NOMO-1 treated with DMSO at 0.1 percent for 48 hours (cell line): ENCODE data around the gene SCN2B.
A peak's percentile ranks its signal among the peaks of the same experiment; 100 is the strongest.

Experiments used
- DNase-seq: peaks from one replicate; lab custom pipeline; 2025; ENCODE audit not compliant: unreplicated experiment; lab: John Stamatoyannopoulos, UW

The SCN2B gene

DNA sequence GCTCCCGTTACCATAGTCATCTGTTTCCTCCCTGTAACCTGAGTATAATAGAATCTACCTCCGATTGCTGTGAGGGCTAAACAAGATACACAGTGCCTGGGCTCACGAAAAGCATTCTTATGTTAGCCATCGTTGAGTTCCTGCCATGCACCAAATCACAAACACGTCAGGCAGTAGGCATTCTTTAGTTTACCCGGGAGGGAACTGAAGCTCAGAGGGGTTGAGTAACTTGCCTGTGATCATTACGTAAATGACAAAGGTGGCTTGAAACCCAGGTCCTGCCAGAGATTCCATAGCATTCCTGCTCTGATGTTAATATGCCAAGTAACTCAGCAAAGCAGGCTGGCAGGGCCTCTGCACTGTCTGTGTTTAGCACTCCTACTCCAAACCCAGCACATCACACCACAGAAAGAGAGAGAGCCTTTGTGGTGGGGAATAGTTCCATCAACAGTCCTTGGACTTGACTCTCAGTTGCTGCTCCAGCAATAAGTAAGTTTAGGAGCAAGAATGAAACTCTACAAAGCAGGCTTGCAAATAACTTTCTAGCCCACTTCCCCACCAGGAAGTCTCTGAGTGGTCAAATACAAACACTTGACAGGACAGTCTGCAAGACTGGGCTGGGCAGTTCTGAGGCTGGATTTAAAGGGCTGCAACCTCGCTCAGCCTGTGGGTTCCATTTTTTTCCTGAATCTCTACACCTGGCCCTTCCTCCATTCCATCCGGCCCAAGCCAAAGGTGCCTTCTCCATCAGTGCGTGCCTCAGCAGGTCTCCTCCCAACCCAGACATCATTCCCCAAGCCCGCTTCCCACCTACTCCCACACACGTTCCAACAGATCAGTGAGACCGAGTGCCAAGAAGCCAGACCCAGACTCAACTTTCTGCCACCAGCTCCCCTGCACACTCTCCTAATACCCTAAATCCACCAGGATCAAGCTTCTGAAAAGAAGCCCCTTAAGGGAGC lies 1.1 kb downstream of the SCN2B start:
- no peak for DNase-seq

DNA sequence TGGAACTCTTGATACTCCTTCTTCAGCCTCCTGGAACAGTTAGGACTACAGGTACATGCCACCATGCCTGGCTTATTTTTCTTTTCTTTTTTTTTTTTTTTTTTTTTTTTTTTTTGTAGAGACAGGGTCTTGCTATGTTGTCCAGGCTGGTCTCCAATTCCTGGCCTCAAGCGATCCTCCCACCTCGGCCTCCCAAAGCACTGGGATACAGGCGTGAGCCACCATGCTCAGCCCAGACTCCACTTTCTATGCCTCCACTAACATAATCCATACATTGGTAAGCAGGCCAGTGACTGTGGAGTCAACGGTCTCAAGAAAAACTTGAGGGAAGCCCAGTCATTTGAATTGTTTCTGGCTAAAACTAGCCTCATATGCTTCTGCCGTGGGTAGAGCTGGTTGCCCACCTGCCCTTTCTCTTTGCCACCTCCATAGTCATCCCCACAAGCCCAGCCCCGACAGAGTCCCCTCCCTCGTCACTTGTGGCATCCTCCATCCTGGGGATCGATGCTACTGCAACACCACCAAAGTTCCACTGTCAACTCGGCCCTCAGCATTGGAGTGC lies 2.4 kb downstream of the SCN2B start:
- no peak for DNase-seq

DNA sequence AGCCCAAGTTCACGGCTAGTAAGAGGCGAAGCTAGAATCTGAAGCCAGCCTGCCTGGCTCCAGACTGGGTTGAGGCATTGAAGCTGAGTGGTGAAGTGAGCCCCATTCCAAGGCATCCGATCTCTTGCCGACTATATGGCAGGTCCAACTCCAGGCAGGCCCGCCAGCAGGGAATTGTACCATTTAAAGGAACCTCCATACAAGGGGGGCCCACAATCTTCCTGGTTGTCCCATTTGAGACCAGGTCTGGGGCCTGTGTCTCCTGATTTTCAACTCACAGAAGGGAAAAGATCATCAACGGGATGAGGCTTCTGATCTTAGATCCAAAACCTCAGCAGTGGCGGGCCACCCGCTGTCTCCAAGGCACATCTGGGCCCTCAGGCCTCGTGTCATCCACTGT lies 4.1 kb downstream of the SCN2B start:
- no peak for DNase-seq

DNA sequence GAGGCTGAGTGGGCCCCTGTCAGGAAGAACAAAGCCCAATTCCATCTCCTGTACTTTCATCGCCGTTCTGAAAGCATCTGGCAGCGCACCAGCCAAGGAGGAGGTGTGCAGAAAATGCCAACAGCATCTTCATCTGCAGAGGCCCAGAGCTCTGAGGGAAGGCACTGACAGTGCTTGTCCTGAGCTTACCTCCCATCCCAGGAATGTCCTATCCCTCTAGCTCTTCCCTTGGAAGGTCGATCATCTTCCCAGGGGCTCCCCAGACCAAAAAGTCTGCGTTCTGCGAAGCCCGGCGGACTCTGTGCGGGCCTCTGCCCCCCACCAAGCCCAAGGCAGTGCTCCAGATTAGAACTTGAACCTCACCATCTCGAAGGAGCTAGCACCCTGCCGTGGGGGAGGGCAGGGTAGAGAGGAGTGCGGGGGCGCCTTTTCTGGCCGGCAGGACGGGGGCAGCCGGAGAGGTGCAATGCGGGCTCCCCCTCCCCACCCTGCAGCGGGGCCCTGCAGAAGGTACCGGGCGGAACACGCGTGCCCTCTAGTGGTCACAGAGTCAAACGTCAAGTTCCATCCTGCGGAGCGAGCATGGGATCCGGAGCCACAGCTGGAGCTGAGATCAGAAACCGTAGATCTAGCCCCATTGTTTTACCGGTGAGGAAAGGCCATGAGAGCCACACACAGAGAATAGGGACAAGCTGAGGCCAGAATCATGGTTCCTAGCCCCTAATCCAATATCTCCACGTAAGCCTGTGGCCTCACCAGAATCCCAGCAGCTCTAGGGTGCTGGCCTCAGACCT lies 5.0 kb downstream of the SCN2B start:
- DNase-seq: peak; percentile 57

DNA sequence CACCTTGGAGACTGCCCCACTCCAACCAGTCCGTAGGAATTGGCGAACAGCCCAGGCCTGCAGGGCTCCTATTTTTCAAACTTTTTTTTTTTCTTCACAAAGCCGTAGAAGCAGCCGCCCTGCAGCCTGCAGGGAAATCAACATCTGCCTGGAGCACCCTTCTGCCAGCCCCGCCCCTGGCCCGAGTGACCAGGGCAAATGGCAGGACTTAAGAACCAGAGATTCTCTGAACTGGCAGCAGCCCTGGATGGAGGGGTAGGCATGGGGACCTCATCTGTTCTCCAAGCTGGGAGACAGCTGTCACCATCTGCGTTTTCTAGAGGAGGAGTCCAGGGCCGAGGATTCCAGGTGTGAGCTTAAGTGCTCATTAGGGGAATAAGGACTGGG lies 5.6 kb downstream of the SCN2B start:
- DNase-seq: no peak

DNA sequence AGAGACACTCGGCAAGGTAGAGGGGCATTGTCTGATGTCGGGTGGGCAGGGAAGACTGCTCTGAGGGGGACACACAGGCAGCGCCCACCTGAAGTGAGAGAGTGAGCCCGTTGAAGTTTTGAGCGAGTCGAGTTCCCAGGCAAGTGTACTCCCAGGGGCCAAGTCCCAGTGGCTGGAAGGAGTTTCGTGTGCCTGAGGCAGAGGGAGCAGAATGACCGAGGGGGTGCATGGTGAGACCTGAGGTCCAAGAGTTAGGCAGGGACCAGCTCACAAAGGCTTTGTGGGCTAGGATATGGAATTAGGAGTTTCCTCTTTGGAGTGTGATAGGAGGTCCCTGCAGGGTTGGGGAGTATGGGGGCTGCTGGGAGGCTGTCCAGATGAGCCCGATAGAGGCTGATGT lies 6.2 kb downstream of the SCN2B start:
- no peak for DNase-seq

DNA sequence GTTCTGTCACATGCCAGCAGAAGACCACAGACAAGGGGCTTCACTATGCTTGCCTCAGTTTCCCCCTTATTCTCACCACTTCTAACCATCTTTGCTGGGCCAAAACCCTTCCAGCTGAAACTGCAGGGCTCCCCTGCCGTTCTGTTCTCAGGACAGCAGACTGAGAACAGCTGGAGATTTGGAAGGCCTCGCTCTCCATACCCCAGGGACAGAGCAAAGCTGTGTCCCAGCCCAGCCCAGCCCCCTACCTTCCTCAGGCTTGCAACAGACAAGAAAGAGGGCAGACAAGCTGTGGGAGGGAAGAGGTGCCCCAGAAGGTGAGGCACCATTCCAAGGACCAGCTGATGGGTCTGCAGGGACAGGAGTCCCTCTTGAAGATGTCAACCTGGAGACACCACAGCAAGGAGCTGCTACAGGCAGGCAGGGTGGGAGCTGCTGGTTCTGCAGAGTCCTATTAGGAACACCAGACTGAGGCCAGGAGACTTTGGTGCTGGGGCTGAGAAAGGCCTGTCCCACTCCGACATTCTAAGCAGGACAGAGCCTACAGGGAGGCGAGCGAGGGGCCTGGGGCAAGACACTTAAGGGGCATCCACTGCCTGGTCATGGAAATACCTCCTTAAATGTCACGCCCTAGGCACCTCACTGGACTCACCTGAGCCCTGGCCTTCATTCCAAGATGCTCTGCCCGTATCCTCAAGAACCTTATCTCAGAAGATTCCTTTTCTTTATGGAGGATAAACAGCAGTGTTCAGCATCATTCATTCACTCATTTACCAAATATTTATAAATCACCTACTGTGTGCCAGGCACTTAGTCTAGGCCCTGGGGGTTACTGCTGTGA lies 6.9 kb downstream of the SCN2B start:
- no peak for DNase-seq

DNA sequence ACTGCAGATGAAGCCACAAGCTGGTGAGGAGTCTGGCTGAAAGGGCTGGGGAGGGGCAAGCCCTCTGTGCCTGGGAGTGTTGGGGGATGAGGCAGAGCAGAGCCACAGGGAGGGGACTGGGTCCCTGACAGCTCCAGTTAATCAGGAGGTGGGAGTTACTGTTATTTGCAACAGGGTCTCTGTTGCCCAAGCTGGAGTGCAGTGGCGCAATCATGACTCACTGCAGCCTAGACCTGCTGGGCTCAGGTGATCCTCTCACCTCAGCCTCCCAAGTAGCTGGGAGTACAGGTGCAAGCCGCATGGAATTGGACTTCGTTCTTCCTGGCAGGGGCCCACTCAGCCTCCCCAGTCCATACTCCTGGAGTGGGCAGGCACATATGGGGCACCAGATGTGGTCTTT lies 7.7 kb downstream of the SCN2B start:
- no peak for DNase-seq

DNA sequence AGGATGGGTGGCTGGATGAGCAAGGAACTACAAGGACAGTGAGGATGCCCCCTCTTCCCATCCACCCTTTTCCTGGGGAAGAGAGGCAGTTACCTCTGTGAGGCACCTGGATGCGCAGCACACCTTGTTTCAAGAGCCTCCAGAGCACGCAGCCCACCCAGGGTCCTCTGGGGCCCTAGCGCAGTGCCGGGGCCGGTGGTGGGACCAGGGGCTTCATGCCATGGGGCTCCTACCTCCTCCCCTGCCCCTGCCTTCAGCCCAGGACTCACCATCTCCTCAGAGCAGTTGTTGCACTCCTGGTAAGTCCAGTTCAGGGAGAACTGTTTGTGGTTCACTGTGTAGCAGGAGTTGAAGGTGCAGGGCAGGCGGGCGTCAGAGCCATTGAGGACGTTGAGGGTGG lies 8.1 kb downstream of the SCN2B start:
- DNase-seq: no peak

DNA sequence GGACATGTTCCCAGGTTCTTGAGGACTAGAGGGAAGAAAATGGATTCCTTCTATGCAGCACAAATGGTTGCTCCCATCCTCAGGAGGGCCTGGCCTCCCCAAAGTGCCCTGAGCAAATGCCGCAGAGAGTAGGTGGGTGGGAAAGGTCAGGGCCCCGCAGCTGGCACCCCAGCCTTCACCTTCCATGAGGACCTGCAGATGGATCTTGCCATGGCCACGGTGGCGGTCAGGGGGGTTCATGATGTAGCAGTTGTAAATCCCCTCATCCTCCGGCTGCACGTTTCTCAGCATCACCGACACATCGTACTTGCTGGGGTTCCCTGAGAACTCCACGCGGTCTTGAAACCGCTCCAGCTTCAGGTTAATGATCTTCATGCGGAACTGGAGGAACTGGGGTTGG lies 8.5 kb downstream of the SCN2B start:
- no peak for DNase-seq

DNA sequence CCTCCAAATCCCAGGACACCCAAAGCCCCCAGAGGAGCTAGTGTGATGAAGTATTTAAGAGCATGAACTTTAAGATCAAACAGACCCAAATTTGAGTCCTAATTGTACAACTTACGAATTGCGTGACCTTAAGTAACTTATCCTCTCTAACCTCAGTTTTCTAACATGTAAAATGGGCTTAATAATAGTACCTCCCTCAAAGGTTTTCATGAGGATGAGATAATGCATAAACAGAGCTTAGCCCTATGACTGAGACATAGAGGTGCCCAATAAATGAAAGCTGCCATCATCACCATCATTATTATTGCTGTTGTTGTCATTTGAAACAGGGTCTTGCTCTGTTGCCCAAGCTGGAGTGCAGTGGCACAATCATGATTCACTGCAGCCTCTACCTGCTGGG lies 9.2 kb downstream of the SCN2B start:
- no peak for DNase-seq

DNA sequence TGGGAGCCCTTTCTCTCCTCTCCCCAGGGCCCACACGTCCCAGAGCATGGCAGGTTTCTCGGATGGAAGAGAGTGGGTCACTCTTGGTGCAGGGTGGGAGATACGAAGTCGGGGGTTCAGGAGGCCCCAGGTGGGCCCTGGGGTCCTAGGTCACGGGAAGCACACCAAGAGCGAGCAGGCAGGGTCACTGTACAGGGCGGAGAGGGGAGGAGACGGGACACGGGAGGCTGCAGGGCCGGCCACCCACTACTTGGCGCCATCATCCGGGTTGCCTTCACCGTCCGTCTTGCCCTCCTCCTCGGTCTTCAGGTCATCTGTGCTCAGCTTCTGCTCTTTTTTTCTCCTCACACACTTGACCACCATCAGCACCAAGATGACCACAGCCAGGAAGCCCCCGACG lies 9.8 kb downstream of the SCN2B start:
- DNase-seq: no peak

DNA sequence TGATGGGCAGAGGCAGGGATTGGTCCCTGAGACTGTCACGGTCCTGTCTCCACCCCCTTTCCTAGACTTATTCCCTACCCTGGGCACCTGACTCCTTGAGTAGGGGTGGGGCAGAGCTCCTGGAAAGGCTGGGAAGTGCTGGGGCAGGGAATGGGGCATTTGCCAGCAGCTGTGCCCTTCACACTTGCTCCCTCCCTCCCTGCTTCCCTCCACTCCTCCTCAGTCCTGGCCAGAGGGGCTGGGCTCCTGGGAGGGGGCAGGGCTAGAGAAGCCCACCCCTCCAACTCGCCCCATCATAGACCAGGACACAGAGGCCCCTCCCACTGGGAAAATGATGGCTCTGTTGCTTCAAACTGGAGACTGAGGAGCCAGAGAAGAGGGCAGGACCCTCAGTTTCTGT lies 11.6 kb downstream of the SCN2B start:
- no peak for DNase-seq

DNA sequence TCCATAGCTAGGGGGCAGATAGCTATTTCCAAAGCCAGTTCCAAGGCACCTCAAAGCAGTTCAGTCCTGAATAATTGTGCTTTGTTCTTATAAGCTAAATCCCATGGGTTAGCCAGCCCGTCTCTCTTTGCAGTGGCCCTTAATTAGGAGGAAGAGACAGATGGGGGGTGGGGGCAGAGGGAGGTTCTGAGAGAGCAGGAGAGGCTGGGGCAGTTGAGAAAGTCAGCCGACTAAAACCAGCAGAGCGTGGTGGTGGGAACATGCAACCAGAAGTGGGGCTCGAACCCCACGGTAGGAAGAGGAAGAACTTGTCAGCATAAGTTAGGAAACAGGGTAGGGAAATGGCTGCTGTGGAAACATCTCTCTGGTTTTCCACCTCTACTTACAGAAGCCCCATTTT lies 12.9 kb downstream of the SCN2B start:
- no peak for DNase-seq

DNA sequence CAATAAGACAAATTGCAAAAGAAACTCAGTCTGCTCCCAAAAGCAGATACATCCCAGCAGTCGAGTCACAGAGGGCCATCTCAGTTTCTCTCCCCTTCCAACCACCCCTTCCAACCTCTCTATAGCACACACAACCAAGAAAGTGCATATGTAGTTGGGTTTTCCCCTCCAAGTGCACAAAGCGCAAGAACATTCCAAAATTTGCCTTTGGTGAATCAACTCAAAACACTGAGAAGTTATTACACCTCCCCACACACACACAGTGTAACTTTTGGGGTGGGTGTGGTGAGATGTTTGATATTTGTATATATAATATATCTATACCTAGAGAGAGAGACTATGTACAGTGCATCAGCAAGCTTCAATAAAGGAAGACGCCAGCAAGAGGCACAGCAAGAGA lies 13.6 kb downstream of the SCN2B start:
- no peak for DNase-seq

DNA sequence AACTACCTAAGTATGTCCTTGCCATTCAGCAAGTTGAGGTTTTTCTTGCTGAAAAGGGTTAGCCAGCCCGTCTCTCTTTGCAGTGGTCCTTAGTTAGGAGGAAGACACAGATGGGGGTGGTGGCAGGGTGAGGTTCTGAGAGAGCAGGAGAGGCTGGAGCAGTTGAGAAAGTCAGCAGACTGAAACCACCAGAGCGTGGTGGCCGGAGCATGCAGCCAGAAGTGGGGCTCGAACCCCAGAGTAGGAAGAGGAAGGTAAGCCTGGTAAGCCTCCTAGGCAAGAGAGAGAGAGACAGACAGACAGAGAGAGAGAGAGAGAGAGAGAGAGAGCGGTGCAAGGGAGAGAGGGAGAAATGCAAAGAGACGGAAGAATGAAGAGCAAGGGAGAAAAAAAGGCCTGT lies 14.7 kb downstream of the SCN2B start:
- DNase-seq: no peak

DNA sequence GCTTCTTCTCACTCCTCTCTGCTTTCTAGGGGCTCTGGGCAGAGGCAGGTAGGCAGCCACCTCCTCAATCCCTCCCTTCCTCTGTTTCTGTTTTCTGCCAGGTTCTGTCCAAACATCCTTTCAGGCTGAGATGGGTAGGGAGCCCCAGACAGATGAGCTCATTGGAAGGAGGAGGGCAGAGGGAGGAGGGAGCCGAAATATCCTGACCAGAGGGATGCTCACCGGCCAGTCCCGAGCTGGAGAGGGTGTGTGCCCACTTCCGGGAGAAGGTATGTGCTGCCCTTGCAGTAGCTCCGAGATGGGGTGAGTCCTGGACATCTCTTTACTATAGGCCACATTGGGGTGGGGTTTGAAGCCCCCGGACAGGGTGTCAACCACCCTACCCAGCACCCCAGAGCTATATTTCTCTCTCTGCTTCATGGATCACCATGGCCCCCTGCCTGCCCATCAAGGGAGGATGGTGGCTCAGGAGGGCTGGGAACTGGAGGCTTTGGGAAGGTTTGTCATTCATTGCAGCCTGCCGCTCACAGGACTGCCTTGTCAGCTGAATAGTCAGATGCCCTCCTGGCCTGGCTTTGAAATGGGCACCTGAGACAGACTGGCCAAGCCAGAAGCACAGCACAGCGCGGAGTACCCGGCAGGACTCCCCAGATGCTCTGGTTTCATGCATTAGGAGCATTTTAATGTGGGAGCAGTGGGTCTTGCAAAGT lies 19.1 kb downstream of the SCN2B start:
- no peak for DNase-seq

DNA sequence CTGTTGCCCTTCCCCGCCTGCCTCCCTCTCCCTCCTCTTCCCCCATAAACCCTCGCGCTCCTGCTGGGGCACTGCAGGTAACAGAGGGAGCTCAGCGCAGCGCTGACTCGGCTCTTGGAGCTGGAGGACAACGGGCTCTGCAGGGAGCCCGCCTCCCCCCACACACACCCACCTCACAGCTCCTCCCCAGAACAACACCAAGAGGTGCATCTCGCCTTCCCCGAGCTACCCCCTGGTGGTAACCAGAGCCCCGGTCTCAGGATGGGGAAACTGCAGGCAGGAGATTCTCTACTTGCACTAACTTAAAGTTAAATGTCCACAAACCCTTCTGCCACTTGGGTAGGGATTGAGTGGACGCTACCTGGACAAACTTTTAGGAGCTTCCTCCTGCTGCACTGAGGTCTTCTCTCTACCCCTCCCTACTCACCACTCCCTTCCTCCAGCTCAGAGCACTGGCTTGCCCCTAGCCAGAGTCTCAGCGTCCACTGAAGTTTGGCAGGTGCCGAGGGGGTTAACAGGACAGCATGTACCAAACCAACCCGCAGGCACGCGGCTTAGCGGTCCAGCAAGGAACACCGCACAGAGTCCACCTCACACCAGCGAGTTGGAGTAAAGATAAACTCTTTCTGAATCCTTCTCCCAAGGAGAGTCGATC lies 19.8 kb downstream of the SCN2B start:
- peak; percentile 9 for DNase-seq

DNA sequence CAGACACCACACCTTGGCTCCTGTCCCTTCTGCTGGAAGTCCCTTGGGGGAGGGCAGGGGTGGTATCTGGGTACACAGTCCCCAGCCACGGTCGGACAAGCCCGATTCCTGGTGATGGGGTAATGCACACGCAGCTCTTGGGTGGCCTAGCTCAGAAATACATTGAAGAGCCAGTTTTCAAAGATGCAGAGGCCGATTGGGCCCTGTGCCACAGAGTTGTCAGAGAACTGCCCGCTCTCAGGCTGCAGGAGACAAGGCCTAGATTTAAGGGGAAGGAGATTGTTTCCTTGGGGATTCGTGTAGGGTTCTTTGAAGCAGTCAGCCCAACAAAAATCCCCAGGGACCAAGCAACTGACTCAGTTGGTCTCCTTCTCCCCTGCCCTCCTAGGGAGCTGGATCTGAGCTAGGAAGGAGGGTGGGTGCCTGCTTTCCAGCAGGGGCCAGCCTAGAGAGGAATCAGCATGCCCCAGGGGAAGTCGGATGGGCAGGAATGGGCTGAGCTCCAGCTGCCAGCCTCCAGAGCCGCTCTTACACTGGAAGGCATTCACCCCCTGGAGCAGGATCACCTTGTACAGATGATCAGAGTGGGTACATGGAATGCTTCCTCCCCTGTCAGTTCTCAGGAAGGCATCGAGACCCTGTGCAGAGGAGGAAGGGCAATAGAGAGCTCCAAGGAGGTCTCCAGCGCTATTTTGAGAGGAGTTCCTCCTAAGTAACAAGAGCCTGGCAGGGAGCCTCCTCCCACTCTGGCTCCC lies 20.5 kb downstream of the SCN2B start:
- DNase-seq: no peak
